DOHH2 (cell line): ENCODE measurements around the gene CISD1.

Experiments used
- H3F3A ChIP-seq: fragments of 200-600 bp; sonication (generic), shearing (Covaris generic); 2 replicates; pipeline ENCODE4 v1.6.0; 2016; ENCODE audit warnings: antibody characterized with exemption, mild to moderate bottlenecking; ENCODE audit not compliant: control insufficient read depth, insufficient read depth
- H3K27ac ChIP-seq: fragments of 200-600 bp; sonication (generic); 2 replicates; pipeline ENCODE4 v1.5.1; 2014; ENCODE audit warnings: low read depth, mild to moderate bottlenecking, low read length, moderate library complexity
- H3K27me3 ChIP-seq: fragments of 200-600 bp; sonication (generic); 2 replicates; pipeline ENCODE4 v1.6.1; 2014; ENCODE audit warnings: mild to moderate bottlenecking, low read length, mixed read lengths; ENCODE audit not compliant: control insufficient read depth
- H3K36me3 ChIP-seq: fragments of 200-600 bp; sonication (generic); 2 replicates; pipeline ENCODE4 v1.6.1; 2014; ENCODE audit warnings: mild to moderate bottlenecking, low read length, moderate library complexity, mixed read lengths; ENCODE audit not compliant: control insufficient read depth
- H3K4me1 ChIP-seq: fragments of 200-600 bp; sonication (generic); 2 replicates; pipeline ENCODE4 v1.6.1; 2014; ENCODE audit warnings: mild to moderate bottlenecking, low read length, mixed read lengths; ENCODE audit not compliant: control insufficient read depth
- H3K4me2 ChIP-seq: fragments of 200-600 bp; sonication (generic); 2 replicates; pipeline ENCODE4 v1.6.0; 2014; ENCODE audit warnings: mild to moderate bottlenecking, low read length, moderate library complexity
- H3K4me3 ChIP-seq: fragments of 200-600 bp; sonication (generic); 2 replicates; pipeline ENCODE4 v1.5.1; 2014; ENCODE audit warnings: mild to moderate bottlenecking, low read length, mixed read lengths
- H3K79me2 ChIP-seq: fragments of 200-600 bp; sonication (generic); 2 replicates; pipeline ENCODE4 v1.6.1; 2014; ENCODE audit warnings: mild to moderate bottlenecking, low read length, mixed read lengths; ENCODE audit not compliant: control insufficient read depth
- H3K9me2 ChIP-seq: fragments of 200-600 bp; sonication (generic); replicated peaks from 2 replicates; pipeline ENCODE4 v1.6.1; 2014; ENCODE audit warnings: mild to moderate bottlenecking, low read length, mixed read lengths; ENCODE audit not compliant: control insufficient read depth
- H3K9me3 ChIP-seq: fragments of 200-600 bp; sonication (generic); 2 replicates; pipeline ENCODE4 v1.6.1; 2014; ENCODE audit warnings: antibody characterized with exemption, low read length, mixed read lengths; ENCODE audit not compliant: control insufficient read depth, insufficient read depth
- H4K20me1 ChIP-seq: fragments of 200-600 bp; sonication (generic); 2 replicates; pipeline ENCODE4 v1.6.0; 2014; ENCODE audit warnings: low read depth, mild to moderate bottlenecking, antibody characterized with exemption, low read length, moderate library complexity; ENCODE audit not compliant: control insufficient read depth, insufficient read depth
- CTCF ChIP-seq: fragments of 200-600 bp; sonication (generic); IDR thresholded peaks from one replicate; pipeline ENCODE4 v1.5.1; 2014; ENCODE audit warnings: antibody characterized with exemption, mild to moderate bottlenecking, low read depth, low read length; ENCODE audit not compliant: poor library complexity, severe bottlenecking
- EZH2phosphoT487 ChIP-seq: fragments of 200-600 bp; sonication (generic); IDR thresholded peaks from 2 replicates; pipeline ENCODE4 v1.6.1; 2017; ENCODE audit warnings: borderline replicate concordance, mild to moderate bottlenecking, antibody characterized with exemption, low read length, moderate library complexity, mixed read lengths

The CISD1 gene

GRCh38 chr10:58326967-58327381, 58.0 kb downstream of the CISD1 start:
- no peak overlapping the region for H3K4me3 ChIP-seq
- H3K36me3 ChIP-seq: no peaks in the 10 kb centered on the region

DNA sequence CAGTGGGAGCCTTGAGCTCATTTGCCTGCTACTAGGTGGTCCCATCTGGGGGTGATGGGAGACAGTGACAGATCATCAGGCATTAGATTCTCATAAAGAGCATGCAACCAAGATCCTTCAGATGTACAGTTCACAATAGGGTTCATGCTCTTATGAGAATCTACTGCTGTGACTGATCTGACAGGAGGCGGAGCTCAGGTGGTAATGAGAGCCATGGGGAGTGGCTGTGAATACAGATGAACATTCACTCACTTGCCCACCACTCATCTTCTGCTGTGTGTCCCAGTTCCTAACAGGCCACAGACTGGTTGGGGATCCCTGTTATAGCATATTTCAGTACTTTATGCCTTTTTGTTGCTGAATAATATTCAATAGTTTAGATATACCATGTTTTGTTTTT, 59.3 kb downstream of the CISD1 start:
- H3F3A ChIP-seq: no peaks in the 10 kb centered on the region
- H3K27ac ChIP-seq: no peak overlapping the region
- H3K4me1 ChIP-seq: no peaks in the 10 kb centered on the region
- H3K9me2 ChIP-seq: no peaks in the 10 kb centered on the region
- H4K20me1 ChIP-seq: no peaks in the 10 kb centered on the region
- no peak overlapping the region for H3K4me3 ChIP-seq
- H3K4me2 ChIP-seq: no peak overlapping the region
- H3K9me3 ChIP-seq: no peaks in the 10 kb centered on the region
- no peaks in the 10 kb centered on the region for H3K79me2 ChIP-seq
- no peaks in the 10 kb centered on the region for H3K36me3 ChIP-seq
- no peaks in the 10 kb centered on the region for H3K27me3 ChIP-seq
- TF ChIP-seq EZH2phosphoT487 (no peak), CTCF (no peak)

More at GRCh38 chr10:58326967-58327381, 58.0 kb downstream of the CISD1 start:
- no peak for TF ChIP-seq CTCF
- no peak for TF ChIP-seq EZH2phosphoT487
- Histone ChIP-seq H3K4me2 (no peak overlapping the region), H3K79me2 (no peaks in the 10 kb centered on the region), H4K20me1 (no peaks in the 10 kb centered on the region), H3K9me3 (no peaks in the 10 kb centered on the region), H3K9me2 (no peaks in the 10 kb centered on the region), H3K4me1 (peaks cover 8% of the 10 kb centered on the region), H3K27ac (no peak overlapping the region), H3F3A (no peaks in the 10 kb centered on the region), H3K27me3 (no peaks in the 10 kb centered on the region)

DNA sequence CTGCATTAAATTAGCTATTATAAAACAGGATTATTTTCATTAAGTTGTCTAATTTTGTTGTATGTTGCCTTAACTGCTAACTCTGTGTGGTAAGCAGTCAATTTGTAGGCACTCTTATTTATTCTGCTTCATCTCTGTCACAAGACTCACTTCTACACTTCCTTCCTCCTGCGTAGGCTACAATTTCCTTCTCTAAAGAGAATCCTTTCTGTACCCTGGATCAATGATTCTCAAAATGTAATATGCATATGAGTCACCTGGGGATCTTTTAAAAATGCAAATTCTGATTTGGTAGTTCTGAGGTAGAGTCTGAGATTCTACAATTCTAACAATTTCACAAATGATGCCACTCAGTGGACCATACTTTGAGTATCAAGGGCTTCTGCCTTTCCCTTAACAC, 61.5 kb downstream of the CISD1 start:
- Histone ChIP-seq H3K4me2 (no peak overlapping the region), H4K20me1 (no peaks in the 10 kb centered on the region), H3K79me2 (peaks cover 5% of the 10 kb centered on the region), H3K4me1 (peaks cover 7% of the 10 kb centered on the region; the same call in 1 of the 2 replicates), H3K36me3 (no peaks in the 10 kb centered on the region), H3K27ac (no peak overlapping the region), H3K9me3 (no peaks in the 10 kb centered on the region), H3K4me3 (no peak overlapping the region), H3K9me2 (no peaks in the 10 kb centered on the region), H3K27me3 (no peaks in the 10 kb centered on the region), H3F3A (no peaks in the 10 kb centered on the region)
- no peak for TF ChIP-seq CTCF

GRCh38 chr10:58331646-58332045, 62.7 kb downstream of the CISD1 start:
- H3K27ac ChIP-seq: no peak overlapping the region
- no peaks in the 10 kb centered on the region for H3F3A ChIP-seq

More at GRCh38 chr10:58331646-58332045, 62.7 kb downstream of the CISD1 start:
- Histone ChIP-seq H3K4me3 (no peak overlapping the region), H3K79me2 (peaks cover 17% of the 10 kb centered on the region), H3K4me2 (no peak overlapping the region), H3K4me1 (peaks cover 16% of the 10 kb centered on the region), H3K36me3 (no peaks in the 10 kb centered on the region), H3K9me2 (no peaks in the 10 kb centered on the region), H3K27me3 (no peaks in the 10 kb centered on the region), H3K9me3 (no peaks in the 10 kb centered on the region), H4K20me1 (peaks cover 7% of the 10 kb centered on the region; the same call in 1 of the 2 replicates)
- TF ChIP-seq CTCF (no peak), EZH2phosphoT487 (no peak)
